Eye (tissue), 1 donor: ENCODE measurements around the gene THBS2.
A peak's percentile ranks its signal among the peaks of the same experiment; 100 is the strongest.
"Not testable (repeated sequence)": the region's sequence is repeated elsewhere in the genome, so short reads cannot be mapped to it uniquely, and the experiment has no call there.

Experiments used
- DNase-seq: peaks from one replicate; pipeline ENCODE4 v3.0.0-alpha.2; 2015

THBS2 gene

DNA sequence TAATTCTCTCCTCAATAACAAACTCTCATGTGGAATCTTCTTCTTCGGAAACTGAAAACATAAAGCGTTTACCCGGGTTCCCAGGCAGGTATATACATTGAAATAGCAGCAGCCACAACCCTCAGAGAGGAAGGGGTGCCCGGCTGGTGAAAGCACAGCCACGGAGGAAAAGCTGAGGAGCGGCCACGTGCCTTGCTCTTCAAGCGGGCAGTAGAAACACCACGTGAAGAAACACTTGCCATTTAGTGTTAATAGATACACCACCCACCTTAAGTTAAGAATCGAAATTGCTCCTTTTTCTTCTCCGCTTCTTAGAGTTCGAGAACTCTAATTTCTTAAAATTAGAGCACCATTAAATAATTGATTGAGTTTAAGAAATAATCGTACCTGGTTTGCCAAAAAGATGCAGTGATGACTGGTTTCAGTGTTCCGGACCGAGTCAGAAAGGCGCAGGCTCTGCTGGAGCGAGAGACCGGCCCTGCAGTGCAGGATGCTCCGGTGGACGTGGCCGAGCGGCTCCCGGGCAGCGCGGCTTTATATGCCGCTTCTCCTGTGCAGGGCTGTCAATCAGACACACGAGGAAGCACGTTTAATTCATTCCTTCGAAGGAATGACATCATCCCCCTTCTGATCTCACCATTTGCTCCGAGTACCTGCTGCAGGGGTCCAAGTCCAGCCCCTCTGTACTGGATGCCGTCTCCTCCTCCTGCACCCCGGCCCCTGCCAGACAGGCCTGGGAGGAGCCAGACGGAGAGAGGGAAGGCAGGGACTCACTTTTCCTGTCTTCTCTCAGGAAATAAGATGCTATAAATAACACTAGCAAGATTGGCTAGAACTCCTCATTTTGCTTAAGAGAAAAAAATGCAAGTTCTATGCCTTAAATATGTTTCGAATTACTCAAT lies at the start of gene THBS2:
THBS2 (minus strand) TSS at position 510 of the 902 bp plus-strand sequence. CDS start 3,062 bp downstream, outside the sequence.
- DNase-seq, result peak; percentile 84

DNA sequence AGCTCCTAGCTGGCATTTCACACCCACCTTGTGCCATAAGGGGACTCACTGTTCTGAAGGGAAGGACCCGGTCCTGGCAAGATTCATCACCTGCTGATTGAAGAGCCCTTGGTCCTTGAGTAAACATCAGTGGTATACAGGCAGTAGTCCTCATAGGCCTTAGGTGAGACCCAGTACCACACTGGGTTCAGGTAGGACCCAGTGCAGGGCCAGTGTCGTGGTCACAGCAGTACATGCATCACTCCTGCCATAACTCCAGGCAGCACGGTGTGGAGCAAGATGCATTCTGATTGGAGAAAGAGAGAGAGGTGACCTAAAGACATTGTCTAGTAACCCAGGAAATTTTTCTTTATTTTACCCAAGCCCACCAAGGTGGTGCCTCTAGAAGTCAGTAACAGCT lies 49.1 kb upstream of the THBS2 start:
- no peak for DNase-seq

DNA sequence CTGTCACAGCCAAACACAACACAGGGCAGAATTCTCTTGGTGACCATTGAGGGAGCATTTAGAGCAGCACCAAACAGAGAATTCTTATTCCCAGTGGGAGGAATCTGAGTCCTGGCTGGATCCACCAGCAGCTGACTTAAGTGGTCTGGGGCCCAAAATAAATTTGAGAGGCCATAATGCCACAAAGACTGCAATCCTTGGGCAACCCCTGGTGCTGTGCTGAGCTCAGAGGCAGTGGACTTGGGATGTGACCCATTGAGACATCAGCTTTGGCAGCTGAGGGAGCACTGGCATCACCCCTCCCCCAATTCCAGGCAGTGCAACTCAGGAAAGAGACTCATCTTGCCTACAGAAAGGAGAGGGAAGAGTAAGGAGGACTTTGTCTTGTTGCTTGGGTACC lies 48.6 kb upstream of the THBS2 start:
- no peak for DNase-seq

DNA sequence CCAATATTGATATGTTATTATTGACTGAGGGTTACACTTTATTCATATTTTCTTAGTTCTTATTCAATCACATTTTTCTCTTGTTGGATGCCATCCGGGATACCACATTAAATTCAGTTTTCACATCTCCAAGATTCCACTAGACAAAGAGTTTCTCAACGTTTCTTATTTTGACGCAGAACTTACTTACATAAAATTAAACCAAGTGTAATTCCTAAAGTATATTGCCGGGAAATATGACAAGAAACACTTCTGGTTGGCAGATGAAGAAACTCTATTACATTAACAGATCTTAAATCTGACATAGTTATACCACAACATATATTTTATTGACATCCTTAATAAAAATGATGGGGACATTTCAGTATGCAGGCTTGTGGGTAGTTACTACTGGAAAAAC lies 47.3 kb upstream of the THBS2 start:
- no peak for DNase-seq

DNA sequence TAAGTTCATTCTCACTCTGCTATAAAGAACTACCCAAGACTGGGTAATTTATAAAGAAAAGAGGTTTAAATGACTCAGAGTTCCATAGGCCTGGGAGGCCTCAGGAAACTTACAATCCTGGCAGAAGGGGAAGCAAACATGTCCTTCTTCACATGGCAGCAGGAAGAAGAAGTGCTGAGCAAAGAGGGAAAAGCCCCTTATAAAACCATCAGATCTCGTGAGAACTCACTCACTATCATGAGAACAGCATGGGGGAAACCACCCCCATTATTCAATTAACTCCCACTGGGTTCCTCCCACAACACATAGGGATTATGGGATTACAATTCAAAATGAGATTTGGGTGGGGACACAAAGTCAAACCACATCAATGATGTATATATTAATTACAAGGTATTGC lies 45.0 kb upstream of the THBS2 start:
- not testable (repeated sequence) for DNase-seq

DNA sequence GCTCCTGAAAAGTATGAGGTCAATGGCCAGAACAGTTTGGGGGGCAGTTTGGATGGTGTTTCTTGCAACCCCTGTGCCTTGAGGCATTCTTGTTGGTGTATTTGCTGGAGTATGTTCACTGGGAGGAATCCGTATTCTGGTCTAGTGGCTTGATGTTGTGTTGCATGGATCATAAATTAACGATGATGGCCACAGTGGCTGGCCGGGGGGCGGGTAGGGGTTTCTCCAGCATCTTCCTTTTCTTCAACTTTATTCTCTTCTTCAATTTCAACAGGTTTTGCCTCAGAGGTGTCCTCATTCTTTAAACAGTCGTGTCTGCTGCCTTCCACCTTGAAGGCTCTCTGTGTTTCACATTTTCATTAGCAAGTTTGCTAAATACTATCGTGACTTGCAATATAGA lies 43.0 kb upstream of the THBS2 start:
- no peak for DNase-seq

DNA sequence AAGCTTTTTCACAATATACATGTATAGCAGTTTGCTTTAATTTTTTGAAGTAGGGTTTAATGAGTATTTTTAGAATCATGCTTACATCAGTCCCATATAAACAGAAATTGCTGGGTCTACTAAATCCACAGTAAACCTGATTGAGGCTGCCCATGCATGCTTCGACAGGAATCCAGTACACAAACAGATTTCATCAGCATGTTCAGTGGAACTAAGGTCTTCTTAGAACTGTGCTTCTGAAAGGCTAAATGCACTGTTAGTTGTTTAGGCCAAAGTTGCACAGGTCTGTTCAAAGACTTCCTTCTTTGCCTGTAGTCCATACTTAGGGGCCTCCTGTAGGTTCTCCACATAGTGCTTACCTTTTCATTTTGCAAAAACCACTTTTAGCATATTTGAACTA lies 42.5 kb upstream of the THBS2 start:
- no peak for DNase-seq

DNA sequence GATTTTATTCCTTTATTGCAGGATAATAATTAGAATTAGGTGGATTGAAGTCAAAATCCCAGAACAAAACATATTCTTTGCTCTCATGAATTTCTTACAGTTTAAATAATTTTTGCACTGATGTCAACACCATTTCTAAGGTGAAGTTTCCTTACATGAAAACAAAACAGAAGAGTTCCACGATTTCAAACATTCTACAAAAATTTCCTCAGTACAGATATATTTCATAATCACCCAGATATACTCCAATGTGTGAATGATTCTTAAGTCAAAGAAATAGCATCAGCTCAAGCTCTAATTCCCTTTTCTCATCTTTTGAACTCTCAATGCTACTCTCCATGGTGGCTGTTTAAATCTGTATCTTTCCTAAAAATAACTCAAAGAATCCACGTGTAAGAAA lies 39.5 kb upstream of the THBS2 start:
- DNase-seq, result no peak

DNA sequence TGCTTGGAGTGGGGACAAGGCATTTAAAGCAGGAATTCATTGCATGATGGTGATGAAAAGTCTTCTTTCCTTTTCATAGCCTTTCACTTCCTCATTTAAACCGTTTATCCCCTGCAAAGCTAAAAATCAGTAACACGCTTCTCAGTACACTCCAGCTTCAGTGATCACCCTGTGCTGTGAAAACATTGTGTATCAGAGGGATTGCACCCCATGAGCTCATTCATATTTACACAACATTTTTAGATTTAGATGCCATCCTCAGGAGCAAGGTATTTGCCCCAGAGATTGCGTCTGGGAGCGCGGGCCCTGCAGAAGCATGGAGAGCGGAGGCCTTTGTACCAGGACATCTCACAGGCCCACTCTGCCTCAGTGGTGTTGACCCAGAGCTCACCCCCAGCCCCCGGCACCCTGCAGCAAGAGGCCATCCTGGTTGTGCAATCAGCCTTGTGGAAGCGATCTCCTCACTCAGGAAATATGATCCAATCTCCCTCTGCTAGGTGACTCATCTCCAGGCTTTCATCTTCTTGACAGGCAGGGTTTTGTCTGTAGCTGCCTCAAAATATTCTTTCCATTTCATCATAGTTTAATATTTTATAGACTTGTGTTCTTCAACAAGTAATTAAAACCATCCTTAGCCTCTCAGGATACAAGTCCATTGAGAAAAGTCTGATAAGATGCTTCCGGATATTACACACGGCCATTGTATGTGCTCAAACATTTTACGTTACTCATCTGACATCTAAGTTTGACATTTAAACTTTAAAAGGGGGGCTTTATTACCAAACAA lies 38.9 kb upstream of the THBS2 start:
- DNase-seq, result peak; percentile 37

DNA sequence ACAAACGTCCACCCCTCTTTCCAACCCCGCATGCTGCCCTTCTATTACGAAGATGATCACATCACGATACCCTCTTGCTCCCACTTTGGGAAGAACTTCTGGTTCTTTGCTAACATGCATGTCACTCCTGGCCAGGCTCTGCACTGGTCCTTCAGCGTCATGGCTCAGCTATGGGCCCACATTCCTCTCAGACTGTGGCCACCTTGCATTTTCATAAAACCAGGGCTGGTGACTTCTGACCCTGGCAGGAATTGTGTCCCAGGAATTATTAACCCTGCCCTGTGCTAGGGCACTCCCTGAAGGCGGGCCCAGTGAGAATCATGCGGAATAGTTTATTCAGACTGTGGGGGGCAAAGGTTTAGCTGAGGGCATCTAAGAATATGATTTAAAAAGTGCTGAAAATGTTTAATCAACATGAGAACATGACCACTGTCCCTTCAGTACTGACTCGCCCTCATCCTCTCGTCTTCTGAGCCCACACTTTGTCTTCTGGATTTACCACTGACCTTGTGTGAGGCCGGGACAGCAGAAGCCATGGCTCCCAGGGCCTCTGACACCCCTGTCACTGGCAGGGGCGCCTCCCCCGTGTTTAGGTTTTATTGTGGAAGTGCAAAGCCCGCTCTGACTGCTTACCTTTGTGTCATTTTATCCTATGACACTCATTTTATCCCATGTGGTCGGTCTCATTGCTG lies 38.1 kb upstream of the THBS2 start:
- no peak for DNase-seq

DNA sequence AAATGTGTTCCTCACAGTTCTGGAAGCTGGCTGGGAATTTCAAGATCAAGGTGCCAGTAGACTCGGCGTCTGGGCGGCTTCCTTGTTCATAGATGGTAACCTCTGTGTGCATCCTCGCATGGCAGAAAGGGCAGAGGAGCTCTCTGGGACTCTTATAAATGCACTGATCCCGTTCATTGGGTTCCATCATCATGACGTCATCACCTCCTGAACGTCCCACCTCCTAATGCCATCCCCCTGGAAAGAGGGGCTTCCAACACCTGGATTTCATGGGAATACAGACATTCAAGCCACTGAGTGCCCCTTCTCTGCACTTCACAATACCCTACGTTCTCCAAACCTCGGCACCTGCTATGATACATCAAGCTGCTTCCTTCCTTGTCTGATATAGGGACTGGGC lies 37.5 kb upstream of the THBS2 start:
- DNase-seq, result no peak

DNA sequence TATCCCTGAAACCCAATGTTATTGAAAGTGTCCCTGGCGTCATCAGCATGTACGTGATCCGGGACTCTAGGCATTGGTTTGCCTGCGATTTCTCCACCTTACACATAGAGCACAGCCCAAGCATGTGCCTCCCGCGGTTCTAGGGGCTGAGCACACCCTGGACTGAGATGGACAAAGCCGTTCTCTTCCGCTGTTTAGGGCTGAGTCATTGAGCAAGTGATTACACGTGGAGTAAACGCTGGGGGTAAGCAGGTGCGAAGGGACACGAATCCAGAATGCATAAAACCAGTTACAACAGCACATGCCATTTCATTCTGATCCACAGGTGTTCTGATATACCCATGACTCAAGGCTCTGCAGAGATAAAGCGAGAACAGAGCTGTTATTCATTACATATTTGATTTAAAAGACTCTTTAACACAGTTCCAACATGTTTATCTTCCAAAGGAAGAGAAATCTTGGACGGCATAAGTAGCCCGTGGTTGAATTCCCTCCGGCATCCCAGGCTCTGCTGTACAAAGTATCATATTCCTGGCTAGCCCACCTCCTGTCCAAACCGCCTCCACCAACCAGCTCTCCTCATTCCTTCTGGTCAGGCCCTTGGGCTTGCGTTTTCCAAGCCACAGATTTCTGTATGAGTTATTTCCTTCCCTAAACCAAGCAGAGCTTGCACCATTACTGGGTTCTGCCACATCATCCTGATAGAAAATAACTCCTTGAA lies 36.1 kb upstream of the THBS2 start:
- DNase-seq, result no peak

DNA sequence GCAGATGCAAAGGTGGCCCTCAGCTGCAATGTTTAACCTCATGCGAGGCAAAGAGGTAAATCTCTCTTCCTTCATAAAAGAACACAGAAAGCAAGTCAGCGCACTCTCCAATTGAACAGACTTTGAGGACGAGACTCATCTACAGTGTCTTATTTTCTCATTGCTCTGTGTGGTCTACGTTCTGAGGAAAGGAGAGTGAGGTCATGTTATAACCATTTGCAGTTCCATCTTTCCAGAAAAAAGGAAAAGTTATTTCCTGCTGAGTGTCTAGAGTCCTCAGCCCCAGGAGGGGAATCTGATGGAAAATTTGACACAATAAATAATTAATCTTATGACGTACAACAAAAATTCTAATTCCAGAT lies 35.6 kb upstream of the THBS2 start:
- no peak for DNase-seq

DNA sequence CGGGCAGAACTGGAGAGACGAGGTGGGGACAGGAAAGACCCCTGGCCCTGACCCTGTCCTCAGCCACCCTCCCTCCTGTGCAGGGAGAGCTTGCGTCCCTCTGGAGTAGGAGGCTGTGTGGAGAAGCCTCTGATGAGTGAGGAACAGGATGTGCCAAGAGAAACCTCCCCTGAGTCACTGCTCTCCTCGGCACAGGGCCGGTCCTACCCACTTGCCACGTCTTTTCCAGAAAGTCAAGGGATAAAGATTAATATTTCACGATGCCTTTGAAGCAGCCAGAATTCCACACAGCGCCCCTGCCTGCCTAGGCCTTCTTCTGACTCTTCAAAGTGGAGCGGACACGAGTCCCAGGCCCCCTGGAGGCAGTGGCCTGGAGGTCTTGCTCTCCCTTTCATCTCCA lies 34.9 kb upstream of the THBS2 start:
- DNase-seq, result no peak

DNA sequence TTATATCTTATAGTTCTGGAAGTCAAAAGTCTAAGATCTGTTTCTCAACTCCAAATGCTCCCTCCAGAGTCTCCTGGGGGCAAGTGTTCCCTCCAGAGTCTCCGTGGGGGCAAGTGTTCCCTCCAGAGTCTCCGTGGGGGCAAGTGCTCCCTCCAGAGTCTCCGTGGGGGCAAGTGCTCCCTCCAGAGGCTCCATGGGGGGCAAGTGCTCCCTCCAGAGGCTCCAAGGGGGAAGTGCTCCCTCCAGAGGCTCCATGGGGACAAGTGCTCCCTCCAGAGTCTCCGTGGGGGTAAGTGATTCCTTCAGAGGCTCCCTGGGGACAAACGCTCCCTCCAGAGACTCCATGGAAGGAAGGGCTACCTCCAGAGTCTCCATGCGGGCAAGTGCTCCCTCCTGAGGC lies 34.0 kb upstream of the THBS2 start:
- DNase-seq, result no peak

DNA sequence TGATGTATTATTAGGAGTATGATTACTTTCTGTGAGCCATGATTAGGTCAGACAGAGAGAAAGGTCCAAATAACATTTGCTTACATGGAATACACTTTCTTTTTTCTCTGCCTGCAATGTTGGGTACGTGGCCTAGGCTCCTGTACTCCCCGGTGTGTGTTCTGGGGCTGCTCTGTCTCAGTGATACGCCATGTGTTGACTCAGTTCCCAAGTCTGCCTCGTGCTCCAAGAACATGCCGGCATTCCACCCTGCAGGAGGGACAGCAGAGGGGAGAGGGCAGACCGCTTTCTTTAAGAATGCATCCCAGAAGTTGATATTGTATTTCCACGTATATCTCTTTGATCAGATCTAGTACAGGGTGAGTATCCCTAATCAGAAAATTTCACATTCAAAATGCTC lies 33.3 kb upstream of the THBS2 start:
- no peak for DNase-seq

DNA sequence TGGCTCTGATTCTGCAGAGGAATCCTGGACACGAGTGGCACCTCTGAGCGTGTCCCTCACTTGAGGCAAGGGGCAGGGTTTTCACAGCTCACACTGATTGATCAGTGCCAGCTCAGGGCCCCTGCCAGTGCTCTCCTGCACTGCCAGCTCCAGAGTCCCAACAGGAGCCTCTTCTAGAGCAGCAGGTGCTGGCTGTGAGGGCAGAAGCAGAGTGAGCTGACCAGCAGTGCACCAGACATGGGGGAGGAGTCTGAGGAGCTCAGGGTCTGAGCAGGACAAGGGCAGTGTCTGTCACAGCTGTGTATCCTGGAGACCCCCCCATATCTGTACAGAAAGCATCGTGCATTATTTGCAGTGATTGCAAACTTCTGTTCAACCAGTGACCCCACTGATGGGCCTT lies 31.5 kb upstream of the THBS2 start:
- no peak for DNase-seq

DNA sequence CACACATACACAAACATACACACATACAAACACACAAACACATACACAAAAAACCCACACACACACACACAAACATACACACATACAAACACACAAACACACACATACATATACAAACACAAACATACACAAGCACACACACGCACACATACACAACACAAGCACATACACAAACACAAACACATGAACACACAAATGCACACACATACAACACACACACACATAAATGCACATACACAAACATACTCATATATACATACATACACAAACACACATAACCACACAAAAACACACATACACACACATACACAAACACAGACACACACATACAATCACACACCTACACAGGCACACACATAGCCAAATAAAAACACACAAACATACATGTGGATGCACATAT lies 30.3 kb upstream of the THBS2 start:
- DNase-seq, result no peak

DNA sequence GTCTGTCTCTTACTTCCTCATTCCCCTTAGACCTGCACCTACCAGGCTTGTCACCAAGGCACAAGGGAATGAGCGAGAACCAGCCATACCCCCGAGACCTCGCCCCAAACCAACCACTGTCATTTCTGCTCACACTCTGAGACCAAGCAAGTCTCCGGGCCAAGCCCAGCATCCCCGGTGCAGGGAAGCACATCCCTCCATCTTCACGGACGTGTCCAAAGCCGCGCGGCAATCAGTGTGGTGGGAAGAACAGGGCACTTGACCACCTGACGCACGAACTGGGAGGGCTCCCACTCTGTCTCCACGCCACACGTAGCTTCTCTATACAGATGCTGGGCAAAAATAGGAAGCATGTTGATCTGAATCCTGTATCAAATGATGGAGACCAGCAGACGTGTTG lies 28.4 kb upstream of the THBS2 start:
- no peak for DNase-seq

DNA sequence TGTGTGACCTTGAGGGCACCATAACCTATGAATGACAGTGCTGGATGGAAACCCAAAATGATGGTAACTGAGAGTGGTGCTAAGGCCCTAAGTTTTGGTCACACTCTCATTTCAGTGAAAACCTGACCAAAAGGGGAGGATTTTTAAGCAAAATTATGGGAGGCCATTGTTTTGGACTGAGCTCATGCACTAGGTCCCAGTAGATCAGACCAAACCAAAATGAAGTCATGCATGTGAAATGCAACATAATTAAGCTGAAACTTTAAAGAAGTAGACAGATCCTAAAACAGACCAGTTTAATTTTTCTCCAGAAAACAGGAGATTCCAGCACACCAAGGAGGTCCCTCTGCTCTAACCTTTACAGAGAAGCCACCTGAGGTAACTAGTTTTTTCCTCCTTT lies 24.0 kb upstream of the THBS2 start:
- no peak for DNase-seq

DNA sequence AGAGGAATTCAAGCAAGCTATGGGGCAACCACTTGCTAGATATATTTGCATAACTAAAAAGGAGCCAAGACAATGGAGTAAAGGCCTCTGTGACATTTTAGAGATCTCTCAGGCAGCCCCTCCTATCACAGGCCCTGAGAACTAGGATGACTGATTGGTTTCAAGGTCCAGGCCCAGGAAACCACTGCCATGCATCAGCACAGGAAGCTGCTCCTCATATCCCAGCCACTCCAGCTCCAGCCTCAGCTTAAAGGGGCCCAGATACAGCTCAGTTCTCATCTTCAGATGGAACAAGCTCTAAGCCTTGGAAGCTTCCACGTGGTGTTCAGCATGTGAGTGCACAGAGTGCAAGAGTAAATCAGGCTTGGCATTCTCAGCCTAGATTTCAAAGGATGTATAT lies 21.1 kb upstream of the THBS2 start:
- DNase-seq, result no peak

DNA sequence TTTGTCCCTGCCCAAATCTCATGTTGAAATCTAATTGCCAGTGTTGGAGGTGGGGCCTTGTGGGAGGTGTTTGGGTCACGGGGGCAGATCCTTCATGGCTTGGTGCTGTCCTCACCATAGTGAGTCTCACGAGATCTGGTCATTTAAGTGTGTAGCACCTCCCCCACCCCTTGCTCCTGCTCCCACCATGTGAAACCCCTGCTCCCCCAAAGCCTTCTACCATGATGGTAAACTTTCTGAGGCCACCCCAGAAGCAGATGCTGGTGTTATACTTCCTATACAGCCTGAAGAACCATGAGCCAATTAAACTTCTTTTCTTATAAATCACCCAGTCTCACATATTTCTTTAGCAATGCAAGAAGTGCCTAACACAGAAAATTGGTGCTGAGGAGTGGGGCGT lies 19.9 kb upstream of the THBS2 start:
- no peak for DNase-seq

DNA sequence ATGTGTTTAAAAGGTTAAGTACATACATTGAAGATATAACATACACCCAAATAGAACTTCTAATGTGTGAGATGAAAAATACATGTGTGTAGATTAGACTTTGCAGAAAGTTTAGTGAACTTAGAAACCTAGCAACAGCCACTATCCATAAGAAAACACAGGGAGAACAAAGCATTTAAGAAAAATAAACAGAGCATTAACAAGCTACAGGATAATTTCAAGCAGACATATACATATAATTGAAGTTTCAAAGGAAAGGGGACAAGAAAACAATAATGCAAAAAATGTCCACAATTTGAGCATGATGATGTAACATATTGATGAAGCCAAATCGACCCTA lies 18.2 kb upstream of the THBS2 start:
- no peak for DNase-seq
